ENCODE measurements around the gene FABP1. TPM values are rescaled to one million over a fixed set of nuclear protein-coding genes. Genes with fewer than 3 reads are reported as not detected.

The FABP1 gene
- total and polyA plus RNA-seq, 2 of the 4 experiments (the other 2 are of a cell fraction): not detected

DNA sequence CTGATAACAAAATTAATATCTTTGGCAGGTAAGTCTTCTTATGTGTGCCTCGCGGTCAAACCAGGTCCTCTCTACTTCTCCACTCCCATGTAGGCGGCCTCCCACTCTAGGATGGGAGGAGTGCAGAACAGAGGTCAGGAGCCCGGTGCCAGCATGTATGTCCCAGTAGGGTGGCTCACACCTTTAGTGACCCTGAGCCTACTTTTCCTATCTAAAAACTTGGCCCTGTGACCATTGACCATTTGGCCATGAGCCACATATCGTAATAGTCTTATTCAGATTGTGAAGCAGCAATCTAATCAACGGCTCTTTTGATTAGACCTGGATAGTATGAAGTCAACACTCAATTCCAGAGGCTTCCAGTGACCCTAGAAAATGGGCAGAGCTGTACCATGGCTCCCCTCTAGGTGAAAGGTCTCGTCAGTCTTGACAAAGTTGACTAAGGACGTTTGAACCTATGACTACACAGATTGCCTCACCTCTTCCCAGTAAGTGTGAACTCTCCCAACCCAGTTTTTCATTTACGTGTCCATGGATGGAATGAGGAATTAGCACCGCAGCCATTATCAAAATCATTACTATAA lies 17.1 kb upstream of the FABP1 start:
- BruUV-seq (replicated peaks): no TSS peak
- H3K9ac ChIP-seq (ENCODE audit: low read depth, low read length): no peak overlapping the region
- H2BK120ac ChIP-seq (ENCODE audit: low read depth, low read length): no peak overlapping the region
- dilution Hi-C loops (cut with HindIII; ENCODE audit: low sequenced_read_pairs, unreplicated experiment): no loop called here
- DNase-seq (no peak), ATAC-seq (ENCODE audit: low read depth) (no peak)
- H3K4ac ChIP-seq (ENCODE audit: low read depth, low read length): no peak overlapping the region
- no peaks in the 10 kb centered on the region for H3K9me3 ChIP-seq (ENCODE audit: control insufficient read depth, insufficient read depth, low read length)
- no peaks in the 10 kb centered on the region for H4K20me1 ChIP-seq (ENCODE audit: insufficient read depth, low read length)
- H3K4me3 ChIP-seq (ENCODE audit: insufficient read depth, low read depth, low read length): no peak overlapping the region
- WGBS, 2 experiments (ENCODE audit: extremely low coverage in 2 of 2, insufficient read length in 1 of 2): 40% methylated on average over 1 of the region's 10 CpGs; no CpG with 5 or more reads in 1 of the 2 experiments
- no peak overlapping the region for H3K27ac ChIP-seq (ENCODE audit: insufficient read depth, low read length)
- in situ Hi-C loops (cut with MboI; ENCODE audit: low sequenced_read_pairs): no loop called here
- no peak overlapping the region for H4K8ac ChIP-seq (ENCODE audit: low read depth in 2 of 2, low read length in 2 of 2)
- H3K14ac ChIP-seq (replicated peaks; ENCODE audit: low read depth, low read length): no peak overlapping the region
- H3K36me3 ChIP-seq (ENCODE audit: control insufficient read depth, insufficient read depth, low read length): no peaks in the 10 kb centered on the region
- H2BK20ac ChIP-seq (ENCODE audit: low read depth, low read length): no peak overlapping the region
- CTCF ChIA-PET: no interaction called here
- H3K56ac ChIP-seq (ENCODE audit: extremely low read depth, insufficient read depth, low read length): no peak overlapping the region
- TF ChIP-seq USF2 (IDR thresholded peaks at IDR 0.05; ENCODE audit: low read depth, low read length) (no peak), FOS (IDR thresholded peaks at IDR 0.05; ENCODE audit: low read depth, low read length) (no peak), CTCF (conservative IDR thresholded peaks at IDR 0.05; ENCODE audit: low read depth, low read length) (no peak), RCOR1 (IDR thresholded peaks at IDR 0.05; ENCODE audit: insufficient replicate concordance, low read length) (no peak)
- no peak overlapping the region for H2AK5ac ChIP-seq (ENCODE audit: low read depth, low read length)
- H3K27me3 ChIP-seq (ENCODE audit: control insufficient read depth, insufficient read depth, low read length): no peaks in the 10 kb centered on the region
- H3K23ac ChIP-seq (ENCODE audit: low read depth, low read length): no peak overlapping the region
- H4K5ac ChIP-seq (ENCODE audit: low read depth, low read length): no peak overlapping the region
- H4K91ac ChIP-seq (ENCODE audit: insufficient read depth, low read depth, low read length): no peak overlapping the region
- no peak overlapping the region for H3K18ac ChIP-seq (ENCODE audit: low read depth, low read length)
- H3K4me2 ChIP-seq (ENCODE audit: low read depth, low read length): no peak overlapping the region
- POLR2A ChIA-PET (ENCODE audit: unreplicated experiment): no interaction called here
- H2BK5ac ChIP-seq (ENCODE audit: low read depth, low read length, poor library complexity, severe bottlenecking): no peak overlapping the region
- intact Hi-C loops (cut with micrococcal nuclease): no loop called here
- H2AFZ ChIP-seq (replicated peaks; ENCODE audit: low read length, poor library complexity): no peak overlapping the region
- H2AK9ac ChIP-seq (replicated peaks; ENCODE audit: low read depth, low read length, poor library complexity): no peak overlapping the region
- H3K4me1 ChIP-seq (ENCODE audit: control insufficient read depth, insufficient read depth, low read length): no peaks in the 10 kb centered on the region
- H2BK15ac ChIP-seq (ENCODE audit: low read depth, low read length): no peak overlapping the region
- H3K79me1 ChIP-seq (ENCODE audit: low read depth in 1 of 2, low read length in 2 of 2): no peaks in the 10 kb centered on the region
- no peaks in the 10 kb centered on the region for H3K9me1 ChIP-seq (ENCODE audit: insufficient read depth, low read length)

All from IMR-90 (cell line).